Endothelial cell of umbilical vein (primary cell): Measurements from ENCODE around the gene PRKACB. TPM values are rescaled to one million over a fixed set of nuclear protein-coding genes. Genes with fewer than 3 reads are reported as not detected.

Source experiments
- BruUV-seq: library from RNA; stranded (reverse); fragments of 400-500 nt; replicated peaks from 2 replicates; lab custom pipeline; 2021; lab: Mats Ljungman, UMichigan
- CTCF ChIA-PET: fragments of 300-600, 350-600 bp; sonication (Branson Sonifier 250); formaldehyde crosslinking; loops from one replicate; lab custom pipeline; 2021; ENCODE audit warnings: antibody characterized with exemption, inconsistent platforms; lab: Charles Lee
- POLR2A ChIA-PET: fragments of 300-600, 350-600 bp; sonication (Branson Sonifier 250); formaldehyde crosslinking; loops from one replicate; lab custom pipeline; 2021; ENCODE audit warnings: antibody characterized with exemption, inconsistent platforms; lab: Charles Lee
- DNase-seq: peaks from one replicate; pipeline ENCODE4 v3.0.0-alpha.2; 2011; ENCODE audit warnings: low read depth, low spot score
- FAIRE-seq: peaks from 2 replicates; lab custom pipeline; 2011; peaks lifted over from hg19 to GRCh38; lab: Jason Lieb, UNC
- H2AFZ ChIP-seq: 2 replicates; pipeline ENCODE4 v1.6.0; 2012; ENCODE audit warnings: low read depth, low read length, control low read depth, inconsistent platforms
- H3K27ac ChIP-seq: 2 replicates; pipeline ENCODE4 v1.5.1; 2011; ENCODE audit warnings: low read depth, mild to moderate bottlenecking, control low read depth, low read length, moderate library complexity; ENCODE audit not compliant: insufficient read depth
- H3K27me3 ChIP-seq, 2 experiments: 2 replicates each; pipeline versions ENCODE4 v1.6.0 to v1.6.1; 2011; ENCODE audit warnings: low read length in 2 of 2, mixed read lengths in 1 of 2; ENCODE audit not compliant: control insufficient read depth in 2 of 2, insufficient read depth in 2 of 2
- H3K36me3 ChIP-seq, 2 experiments: 2 replicates in 1 of 2; 3 replicates in 1 of 2; pipeline ENCODE4 v1.5.1; 2011; ENCODE audit warnings: low read length in 2 of 2, mild to moderate bottlenecking in 1 of 2, moderate library complexity in 1 of 2; ENCODE audit not compliant: control insufficient read depth in 2 of 2, insufficient read depth in 2 of 2; ENCODE audit errors: extremely low read depth in 1 of 2
- H3K4me1 ChIP-seq: 3 replicates; pipeline ENCODE4 v1.5.1; 2011; ENCODE audit warnings: mild to moderate bottlenecking, low read length; ENCODE audit not compliant: control insufficient read depth, insufficient read depth; ENCODE audit errors: extremely low read depth
- H3K4me2 ChIP-seq: 2 replicates; pipeline ENCODE4 v1.6.1; 2011; ENCODE audit warnings: low read length, control low read depth, mixed read lengths; ENCODE audit not compliant: insufficient read depth
- H3K4me3 ChIP-seq, 3 experiments: fragments of 200-600 bp in 1 of 3; sonication (generic), shearing (Covaris generic) in 1 of 3; replicated peaks in 1 of 3; 2 replicates each; pipeline ENCODE4 v1.5.1; 2011 to 2016; ENCODE audit warnings: control low read depth in 3 of 3, low read length in 3 of 3, mild to moderate bottlenecking in 2 of 3, inconsistent platforms in 1 of 3, low read depth in 1 of 3, moderate library complexity in 1 of 3; ENCODE audit not compliant: insufficient read depth in 1 of 3
- H3K79me2 ChIP-seq: 2 replicates; pipeline ENCODE4 v1.6.0; 2012; ENCODE audit warnings: low read length, inconsistent platforms; ENCODE audit not compliant: control insufficient read depth, insufficient read depth
- H3K9ac ChIP-seq: replicated peaks from 2 replicates; pipeline ENCODE3; 2011; ENCODE audit warnings: low read length, control low read depth; ENCODE audit not compliant: insufficient read depth; ENCODE audit errors: extremely low read depth
- H3K9me1 ChIP-seq: replicated peaks from 3 replicates; pipeline ENCODE4 v1.6.0; 2011; ENCODE audit warnings: mild to moderate bottlenecking, low read length; ENCODE audit not compliant: control insufficient read depth, insufficient read depth; ENCODE audit errors: extremely low read depth
- H3K9me3 ChIP-seq: replicated peaks from 2 replicates; pipeline ENCODE4 v1.5.1; 2012; ENCODE audit warnings: low read length, inconsistent platforms; ENCODE audit not compliant: control insufficient read depth, insufficient read depth
- H4K20me1 ChIP-seq: replicated peaks from 2 replicates; pipeline ENCODE3; 2011; ENCODE audit warnings: mild to moderate bottlenecking, low read length; ENCODE audit not compliant: control insufficient read depth, insufficient read depth; ENCODE audit errors: extremely low read depth
- CTCF ChIP-seq, 2 donors: IDR thresholded peaks; 1 replicate in 1 of 2; 2 replicates in 1 of 2; pipeline ENCODE4 v1.5.1; 2011; ENCODE audit warnings: low read length in 2 of 2, mild to moderate bottlenecking in 2 of 2, moderate library complexity in 2 of 2, control low read depth in 1 of 2, inconsistent platforms in 1 of 2, low read depth in 1 of 2; ENCODE audit not compliant: insufficient read depth in 1 of 2; ENCODE audit errors: extremely low read depth in 1 of 2
- FOS ChIP-seq: IDR thresholded peaks from 2 replicates; pipeline ENCODE4 v1.6.1; 2011; ENCODE audit warnings: mild to moderate bottlenecking, low read length, moderate library complexity, borderline replicate concordance; ENCODE audit not compliant: insufficient read depth
- GATA2 ChIP-seq: IDR thresholded peaks from 2 replicates; pipeline ENCODE4 v1.7.0; 2011; ENCODE audit warnings: low read depth, mild to moderate bottlenecking, moderate library complexity, mixed read lengths, low read length; ENCODE audit not compliant: insufficient read length, insufficient read depth
- JUN ChIP-seq: IDR thresholded peaks from 2 replicates; pipeline ENCODE4 v1.6.1; 2011; ENCODE audit warnings: borderline replicate concordance, low read depth; ENCODE audit not compliant: insufficient read length, insufficient read depth
- MAX ChIP-seq: IDR thresholded peaks from 2 replicates; pipeline ENCODE4 v1.6.1; 2011; ENCODE audit not compliant: insufficient read depth, insufficient read length
- POLR2AphosphoS5 ChIP-seq: IDR thresholded peaks from 2 replicates; pipeline ENCODE4 v1.6.1; 2012; ENCODE audit warnings: low read depth, mild to moderate bottlenecking, control low read depth, low read length, moderate library complexity; ENCODE audit not compliant: insufficient read depth
- dilution Hi-C: fragments of 300-500 bp; cut with MboI; formaldehyde crosslinking; loops from one replicate; pipeline ENCODE4 v1.15.0; 2019; ENCODE audit warnings: low sequenced_read_pairs; ENCODE audit not compliant: extremely low pct_ligation_motif_present
- intact Hi-C: fragments of 100-400 bp; cut with micrococcal nuclease; formaldehyde crosslinking; loops from one replicate; pipeline ENCODE4 v1.10.0; 2022
- polyA plus RNA-seq, 4 experiments: library from polyadenylated mRNA; depleted of rRNA in 3 of 4; stranded (reverse) in 3 of 4; unstranded in 1 of 4; fragments of >200 nt; gene quantifications; 2 replicates each; pipeline versions ENCODE4 v1.2.1 to v1.2.3, GENCODE V29; 2011 to 2012; ENCODE audit warnings: missing spikeins in 1 of 4
- total RNA-seq: library from RNA; stranded (reverse); gene quantifications from 2 replicates; pipeline ENCODE4 v1.2.3, GENCODE V29; 2021

The PRKACB gene
- total and polyA plus RNA-seq, 2 donors (not counting 3 experiments of a cell fraction or from before 2014, with no cell fraction given) = 19.1 to 77.5 TPM

GRCh38 chr1:84214115-84214956, 70.3 kb downstream of the PRKACB start:
- H3K36me3 ChIP-seq = peaks cover 3 to 7% of the 10 kb centered on the region in 2 experiments
- no peak for TF ChIP-seq POLR2AphosphoS5
- TF ChIP-seq FOS = no peak
- TF ChIP-seq CTCF (IDR thresholded peaks at IDR 0.05; ENCODE audit: extremely low read depth in 1 of 2, insufficient read depth in 1 of 2, low read depth in 1 of 2, low read length in 2 of 2) = no peak
- TF ChIP-seq MAX = no peak
- no peak for TF ChIP-seq JUN
- no peak for TF ChIP-seq GATA2
- ChIA-PET CTCF (no interaction called here), POLR2A (no interaction called here)
- H3K9me3 ChIP-seq = no peaks in the 10 kb centered on the region
- no peak for DNase-seq
- H3K79me2 ChIP-seq = no peaks in the 10 kb centered on the region
- no peaks in the 10 kb centered on the region for H3K4me1 ChIP-seq
- no peaks in the 10 kb centered on the region for H3K9me1 ChIP-seq
- no peak overlapping the region for H3K27ac ChIP-seq
- H2AFZ ChIP-seq = no peak overlapping the region
- no peak overlapping the region for H3K4me3 ChIP-seq
- intact Hi-C loops (loop anchor here (5.0 kb wide), 1 partner anchor 218 kb away; no protein-coding TSS in a partner anchor), dilution Hi-C loops (no loop called here)
- no TSS peak for BruUV-seq
- H3K9ac ChIP-seq = no peak overlapping the region
- no peak overlapping the region for H3K4me2 ChIP-seq
- no peaks in the 10 kb centered on the region for H3K27me3 ChIP-seq
- no peaks in the 10 kb centered on the region for H4K20me1 ChIP-seq
- FAIRE-seq = no peak
